GM19328 (cell line): ENCODE measurements around the gene KRTAP1-3.
"Not testable (repeated sequence)": the region's sequence is repeated elsewhere in the genome, so short reads cannot be mapped to it uniquely, and the experiment has no call there.

ENCODE experiments used
- ATAC-seq: cut with Tn5 transposase; IDR thresholded peaks from one replicate; pipeline ENCODE4 v1.9.1; 2021; ENCODE audit warnings: mild to moderate bottlenecking, moderate library complexity; ENCODE audit not compliant: unreplicated experiment

Gene KRTAP1-3

GRCh38 chr17:41054556-41054955, 19.9 kb upstream of the KRTAP1-3 start:
- ATAC-seq: not testable (repeated sequence)

GRCh38 chr17:41054025-41054424, 19.4 kb upstream of the KRTAP1-3 start:
- ATAC-seq: no peak

GRCh38 chr17:41052566-41052965, 17.9 kb upstream of the KRTAP1-3 start:
- ATAC-seq: no peak

- ATAC-seq: no peak
Observed at GRCh38 chr17:41049110-41049509, 14.4 kb upstream of the KRTAP1-3 start.

GRCh38 chr17:41048441-41048840, 13.8 kb upstream of the KRTAP1-3 start:
- no peak for ATAC-seq

- ATAC-seq: not testable (repeated sequence)
Observed at GRCh38 chr17:41046735-41047465, 12.2 kb upstream of the KRTAP1-3 start, which contains the start of gene KRTAP2-1. KRTAP2-1 (minus strand) TSS chr17:41047316; CDS start chr17:41047267, 49 bp downstream.

GRCh38 chr17:41042953-41043352, 8.3 kb upstream of the KRTAP1-3 start:
- no peak for ATAC-seq

- not testable (repeated sequence) for ATAC-seq
Observed at GRCh38 chr17:41040783-41041571, 6.3 kb upstream of the KRTAP1-3 start, which contains the start of gene KRTAP1-1. KRTAP1-1 (minus strand) TSS chr17:41041450; CDS start chr17:41041397, 53 bp downstream.

GRCh38 chr17:41037853-41038350, 3.2 kb upstream of the KRTAP1-3 start:
- ATAC-seq: no peak

GRCh38 chr17:41029633-41030245, 4.9 kb downstream of the KRTAP1-3 start, which contains the start of gene KRTAP1-4:
KRTAP1-4 (minus strand) TSS chr17:41030195; CDS start chr17:41030078, 117 bp downstream.
- ATAC-seq: no peak

- no peak for ATAC-seq
Observed at GRCh38 chr17:41026715-41027471, 7.8 kb downstream of the KRTAP1-3 start, which contains the start of gene KRTAP1-5. KRTAP1-5 (minus strand) TSS chr17:41027208; CDS start chr17:41027155, 53 bp downstream.

GRCh38 chr17:41024697-41025096, 10.0 kb downstream of the KRTAP1-3 start:
- no peak for ATAC-seq

- ATAC-seq: no peak
Observed at GRCh38 chr17:41020336-41020735, 14.3 kb downstream of the KRTAP1-3 start.

GRCh38 chr17:41019415-41019814, 15.3 kb downstream of the KRTAP1-3 start:
- ATAC-seq: no peak

- no peak for ATAC-seq
Observed at GRCh38 chr17:41018541-41018940, 16.1 kb downstream of the KRTAP1-3 start.

GRCh38 chr17:41016578-41017215, 18.0 kb downstream of the KRTAP1-3 start:
- ATAC-seq: no peak

GRCh38 chr17:41015454-41015853, 19.2 kb downstream of the KRTAP1-3 start:
- no peak for ATAC-seq

GRCh38 chr17:41013606-41014005, 21.1 kb downstream of the KRTAP1-3 start:
- no peak for ATAC-seq

- ATAC-seq: no peak
Observed at GRCh38 chr17:41013181-41013580, 21.5 kb downstream of the KRTAP1-3 start.
